ENCODE measurements around the gene NFIB. TPM values are rescaled to one million over a fixed set of nuclear protein-coding genes. Genes with fewer than 3 reads are reported as not detected.

The NFIB gene
- total and polyA plus RNA-seq, 2 of the 4 experiments (the other 2 are of a cell fraction) = 1.4 to 2.0 TPM

GRCh38 chr9:14081745-14082144, 232.2 kb downstream of the NFIB start:
- Histone ChIP-seq H3K9me1 (ENCODE audit: insufficient read depth, low read length) (no peaks in the 10 kb centered on the region), H3K23ac (ENCODE audit: low read depth, low read length) (no peak overlapping the region), H4K8ac (ENCODE audit: low read depth in 2 of 2, low read length in 2 of 2) (no peak overlapping the region), H4K91ac (ENCODE audit: insufficient read depth, low read depth, low read length) (no peak overlapping the region), H3K4me2 (ENCODE audit: low read depth, low read length) (no peak overlapping the region), H3K4me1 (ENCODE audit: control insufficient read depth, insufficient read depth, low read length) (peaks cover 2% of the 10 kb centered on the region; the same call in 1 of the 2 replicates), H3K4me3 (ENCODE audit: insufficient read depth, low read depth, low read length) (no peak overlapping the region), H4K5ac (ENCODE audit: low read depth, low read length) (no peak overlapping the region), H3K27me3 (ENCODE audit: control insufficient read depth, insufficient read depth, low read length) (peaks cover 2% of the 10 kb centered on the region; the same call in 1 of the 2 replicates), H3K4ac (ENCODE audit: low read depth, low read length) (no peak overlapping the region), H3K56ac (ENCODE audit: extremely low read depth, insufficient read depth, low read length) (no peak overlapping the region), H3K9ac (ENCODE audit: low read depth, low read length) (no peak overlapping the region), H3K36me3 (ENCODE audit: control insufficient read depth, insufficient read depth, low read length) (no peaks in the 10 kb centered on the region), H2AK5ac (ENCODE audit: low read depth, low read length) (no peak overlapping the region), H3K18ac (ENCODE audit: low read depth, low read length) (no peak overlapping the region), H2BK20ac (ENCODE audit: low read depth, low read length) (no peak overlapping the region), H2BK15ac (ENCODE audit: low read depth, low read length) (no peak overlapping the region), H3K9me3 (ENCODE audit: control insufficient read depth, insufficient read depth, low read length) (no peaks in the 10 kb centered on the region), H2BK5ac (ENCODE audit: low read depth, low read length, poor library complexity, severe bottlenecking) (no peak overlapping the region), H2BK120ac (ENCODE audit: low read depth, low read length) (no peak overlapping the region), H2AFZ (replicated peaks; ENCODE audit: low read length, poor library complexity) (no peak overlapping the region), H3K14ac (replicated peaks; ENCODE audit: low read depth, low read length) (no peak overlapping the region), H3K79me1 (ENCODE audit: low read depth in 1 of 2, low read length in 2 of 2) (no peaks in the 10 kb centered on the region), H3K27ac (ENCODE audit: insufficient read depth, low read length) (no peak overlapping the region), H2AK9ac (replicated peaks; ENCODE audit: low read depth, low read length, poor library complexity) (no peak overlapping the region), H4K20me1 (ENCODE audit: insufficient read depth, low read length) (no peaks in the 10 kb centered on the region)
- DNase-seq = no peak
- TF ChIP-seq BHLHE40 (IDR thresholded peaks at IDR 0.05; ENCODE audit: low read depth, low read length) = no peak
- no peak for TF ChIP-seq POLR2A (IDR thresholded peaks at IDR 0.05; ENCODE audit: low read depth, low read length)
- TF ChIP-seq SMC3 (IDR thresholded peaks at IDR 0.05; ENCODE audit: low read depth, low read length) = no peak
- TF ChIP-seq RFX5 (IDR thresholded peaks at IDR 0.05; ENCODE audit: low read depth, low read length) = no peak
- no peak for TF ChIP-seq NFE2L2 (IDR thresholded peaks at IDR 0.05; ENCODE audit: low read depth, low read length)
- no peak for TF ChIP-seq USF2 (IDR thresholded peaks at IDR 0.05; ENCODE audit: low read depth, low read length)
- TF ChIP-seq CEBPB (IDR thresholded peaks at IDR 0.05; ENCODE audit: low read depth, low read length) = no peak
- no peak for TF ChIP-seq FOS (IDR thresholded peaks at IDR 0.05; ENCODE audit: low read depth, low read length)
- no peak for TF ChIP-seq RCOR1 (IDR thresholded peaks at IDR 0.05; ENCODE audit: insufficient replicate concordance, low read length)
- TF ChIP-seq ELK1 (IDR thresholded peaks at IDR 0.05; ENCODE audit: borderline replicate concordance, low read depth, low read length) = no peak
- no peak for TF ChIP-seq MAFK (IDR thresholded peaks at IDR 0.05; ENCODE audit: low read depth, low read length)
- no peak for TF ChIP-seq RAD21 (IDR thresholded peaks at IDR 0.05; ENCODE audit: low read length)
- no peak for TF ChIP-seq CHD1 (IDR thresholded peaks at IDR 0.05; ENCODE audit: low read depth, low read length)
- TF ChIP-seq MAZ (IDR thresholded peaks at IDR 0.05; ENCODE audit: borderline replicate concordance, low read depth, low read length) = no peak
- TF ChIP-seq MXI1 (IDR thresholded peaks at IDR 0.05; ENCODE audit: borderline replicate concordance, low read depth, low read length) = no peak
- no peak for TF ChIP-seq CTCF (conservative IDR thresholded peaks at IDR 0.05; ENCODE audit: low read depth, low read length)
- no CpG with 5 or more reads among the region's 4 CpGs for whole genome bisulfite sequencing, 2 experiments (ENCODE audit: extremely low coverage in 2 of 2, insufficient read length in 1 of 2)
- BruUV-seq (replicated peaks) = no TSS peak
- POLR2A ChIA-PET (ENCODE audit: unreplicated experiment) = no interaction called here
- dilution Hi-C loops (cut with HindIII; ENCODE audit: low sequenced_read_pairs, unreplicated experiment) (no loop called here), in situ Hi-C loops (cut with MboI; ENCODE audit: low sequenced_read_pairs) (no loop called here), intact Hi-C loops (cut with micrococcal nuclease) (no loop called here)
- CTCF ChIA-PET = interaction anchor here (0.6 kb wide), 1 partner anchor 395 kb away, joined by 6 read pairs; no protein-coding TSS in a partner anchor
- ATAC-seq (ENCODE audit: low read depth) = no peak
